Stimulated activated CD4-positive, alpha-beta T cell treated with anti-CD3 and anti-CD28 coated beads, Interleukin-2, amount 100 ng/mL, for 24 hours (primary cell): ENCODE data around the gene UBE2J2.
A peak's percentile ranks its signal among the peaks of the same experiment; 100 is the strongest.

Source experiments
- DNase-seq, 2 donors: peaks; one replicate each; pipeline ENCODE4 v3.0.0-alpha.2; 2020

UBE2J2 gene

GRCh38 chr1:1309251-1310108, 35.8 kb upstream of the UBE2J2 start:
- DNase-seq, result peak in 1 of 2 donors; percentile 40

- peak in 1 of 2 donors; percentile 31 for DNase-seq
Measured at GRCh38 chr1:1308756-1309250, 35.1 kb upstream of the UBE2J2 start.

GRCh38 chr1:1307923-1308755, 34.5 kb upstream of the UBE2J2 start, which contains the start of the genes ACAP3 and PUSL1:
TSS of gene ACAP3 (minus strand) at chr1:1307930. CDS start at chr1:1307815, 115 bp downstream.
TSS of gene PUSL1 (plus strand) at chr1:1308597. CDS start at chr1:1308644, 47 bp downstream.
- peak; percentile 86 to 89 for DNase-seq

- DNase-seq, result peak in 1 of 2 donors; percentile 28
Measured at GRCh38 chr1:1307261-1307922, 33.7 kb upstream of the UBE2J2 start.

- no peak for DNase-seq
Measured at GRCh38 chr1:1306661-1307260, 33.1 kb upstream of the UBE2J2 start.

GRCh38 chr1:1306070-1306660, 32.5 kb upstream of the UBE2J2 start:
- DNase-seq, result no peak

- peak; percentile 70 to 74 for DNase-seq
Measured at GRCh38 chr1:1305300-1306069, 31.8 kb upstream of the UBE2J2 start.

GRCh38 chr1:1304331-1305299, 31.0 kb upstream of the UBE2J2 start:
- no peak for DNase-seq

- DNase-seq, result no peak
Measured at GRCh38 chr1:1303736-1304135, 30.1 kb upstream of the UBE2J2 start.

GRCh38 chr1:1302951-1303509, 29.4 kb upstream of the UBE2J2 start:
- DNase-seq, result no peak

GRCh38 chr1:1302006-1302430, 28.4 kb upstream of the UBE2J2 start:
- no peak for DNase-seq

GRCh38 chr1:1300352-1300739, 26.7 kb upstream of the UBE2J2 start:
- DNase-seq, result no peak

- DNase-seq, result no peak
Measured at GRCh38 chr1:1299686-1300351, 26.2 kb upstream of the UBE2J2 start.

- no peak for DNase-seq
Measured at GRCh38 chr1:1298861-1299685, 25.4 kb upstream of the UBE2J2 start.

GRCh38 chr1:1297802-1298424, 24.3 kb upstream of the UBE2J2 start:
- DNase-seq, result no peak

- DNase-seq, result no peak
Measured at GRCh38 chr1:1296070-1297061, 22.7 kb upstream of the UBE2J2 start.
